Hematopoietic multipotent progenitor cell (in vitro differentiated cells): Measurements from ENCODE around the gene ITM2C. TPM values are rescaled to one million over a fixed set of nuclear protein-coding genes. Genes with fewer than 3 reads are reported as not detected.

Experiments
- DNase-seq, 3 donors: peaks; one replicate each; pipeline ENCODE4 v3.0.0-alpha.2; 2011 to 2015; ENCODE audit warnings: low read depth in 2 of 3, low spot score in 2 of 3
- total RNA-seq: library from RNA; depleted of rRNA; stranded (reverse); fragments of >200 nt; gene quantifications from one replicate; pipeline ENCODE4 v1.2.3, GENCODE V29; 2012

Gene ITM2C, protein sequence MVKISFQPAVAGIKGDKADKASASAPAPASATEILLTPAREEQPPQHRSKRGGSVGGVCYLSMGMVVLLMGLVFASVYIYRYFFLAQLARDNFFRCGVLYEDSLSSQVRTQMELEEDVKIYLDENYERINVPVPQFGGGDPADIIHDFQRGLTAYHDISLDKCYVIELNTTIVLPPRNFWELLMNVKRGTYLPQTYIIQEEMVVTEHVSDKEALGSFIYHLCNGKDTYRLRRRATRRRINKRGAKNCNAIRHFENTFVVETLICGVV
- 318 TPM for total RNA-seq

DNA sequence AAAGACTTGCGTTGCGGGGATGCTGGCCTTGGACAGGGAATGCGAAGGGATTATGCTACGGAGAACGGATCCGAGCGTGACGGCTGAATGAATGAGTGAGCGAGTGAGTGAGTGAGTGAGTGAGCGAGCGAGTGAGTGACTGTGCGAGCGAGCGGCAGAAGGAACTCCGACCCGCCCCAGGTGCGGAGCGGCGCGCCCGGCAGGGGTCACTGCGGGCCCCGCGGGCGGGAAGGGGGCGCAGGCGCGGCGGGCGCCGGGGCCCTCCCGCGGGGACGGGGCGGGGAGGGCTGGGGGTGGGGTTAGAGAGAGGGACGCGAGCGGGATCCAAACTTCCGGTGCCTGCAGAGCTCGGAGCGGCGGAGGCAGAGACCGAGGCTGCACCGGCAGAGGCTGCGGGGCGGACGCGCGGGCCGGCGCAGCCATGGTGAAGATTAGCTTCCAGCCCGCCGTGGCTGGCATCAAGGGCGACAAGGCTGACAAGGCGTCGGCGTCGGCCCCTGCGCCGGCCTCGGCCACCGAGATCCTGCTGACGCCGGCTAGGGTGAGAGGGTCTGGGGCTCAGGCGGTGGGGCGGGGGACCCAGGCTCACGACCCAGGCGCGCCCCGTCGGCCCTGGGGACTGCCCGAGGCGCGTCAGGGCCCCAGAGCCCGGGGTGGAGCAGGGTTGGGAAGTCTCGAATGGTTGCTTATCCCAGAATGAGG, at the start of gene ITM2C:
ITM2C (plus strand) TSS at position 338 of the 702 bp plus-strand sequence; CDS start at position 422, 84 bp downstream.
- DNase-seq = peak; percentile 60 to 77 (median 77)

DNA sequence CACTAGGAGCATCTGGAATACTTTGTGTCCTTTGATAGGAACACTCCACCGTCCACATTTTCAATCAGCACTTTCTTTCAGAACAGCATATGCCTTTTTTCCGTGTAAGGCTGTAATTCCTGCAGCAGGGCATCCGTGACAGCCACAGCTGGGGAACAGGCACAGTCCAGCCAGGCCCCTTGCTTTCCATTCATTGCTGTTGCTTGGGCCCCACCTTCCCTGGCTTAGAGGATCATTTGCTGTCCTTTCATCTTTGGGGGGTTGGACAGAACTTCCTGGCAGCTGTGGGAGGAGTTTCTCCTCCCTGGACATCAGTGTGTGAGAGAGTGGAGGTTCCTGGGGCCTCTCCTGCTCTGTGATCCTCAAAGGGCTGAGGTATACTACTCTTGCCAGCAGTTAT, 49.7 kb upstream of the ITM2C start:
- no peak for DNase-seq

DNA sequence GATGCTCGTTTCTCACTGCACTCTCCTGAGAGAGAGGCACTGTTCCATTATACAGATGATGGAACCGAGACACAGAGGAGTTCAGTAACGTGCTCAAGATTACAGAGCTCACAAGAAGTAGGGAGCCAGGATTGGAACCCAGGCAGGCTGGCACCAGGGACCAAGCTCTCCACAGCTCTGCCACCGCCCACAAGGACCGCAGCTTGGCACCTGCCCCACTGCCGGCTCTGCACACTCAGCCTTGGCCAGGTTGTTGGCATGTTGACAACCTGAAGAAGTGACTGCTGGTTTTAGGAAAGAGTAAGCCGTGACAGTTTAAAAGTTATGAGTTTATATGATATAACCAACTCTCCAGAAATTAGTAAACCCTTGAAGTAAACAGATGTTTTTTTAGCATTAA, 48.0 kb upstream of the ITM2C start:
- DNase-seq = no peak

DNA sequence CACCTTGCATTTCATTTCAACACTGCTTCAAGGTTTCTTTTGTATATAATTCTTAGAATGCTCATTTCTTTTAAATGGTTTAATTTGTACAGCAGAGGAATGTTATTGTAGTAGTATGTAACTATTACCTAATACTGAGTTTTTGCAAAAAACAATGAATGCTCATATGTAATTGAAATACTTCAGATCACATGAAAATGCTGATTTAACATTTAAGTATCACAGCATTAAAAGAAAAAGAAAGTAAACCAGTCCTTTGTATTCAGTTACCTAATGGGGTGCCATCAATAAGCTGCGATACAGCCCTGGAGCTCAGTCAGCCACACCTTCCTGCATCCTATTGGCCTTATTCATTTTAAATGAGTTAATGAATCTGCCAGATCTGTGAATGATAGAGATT, 45.3 kb upstream of the ITM2C start:
- DNase-seq = no peak

DNA sequence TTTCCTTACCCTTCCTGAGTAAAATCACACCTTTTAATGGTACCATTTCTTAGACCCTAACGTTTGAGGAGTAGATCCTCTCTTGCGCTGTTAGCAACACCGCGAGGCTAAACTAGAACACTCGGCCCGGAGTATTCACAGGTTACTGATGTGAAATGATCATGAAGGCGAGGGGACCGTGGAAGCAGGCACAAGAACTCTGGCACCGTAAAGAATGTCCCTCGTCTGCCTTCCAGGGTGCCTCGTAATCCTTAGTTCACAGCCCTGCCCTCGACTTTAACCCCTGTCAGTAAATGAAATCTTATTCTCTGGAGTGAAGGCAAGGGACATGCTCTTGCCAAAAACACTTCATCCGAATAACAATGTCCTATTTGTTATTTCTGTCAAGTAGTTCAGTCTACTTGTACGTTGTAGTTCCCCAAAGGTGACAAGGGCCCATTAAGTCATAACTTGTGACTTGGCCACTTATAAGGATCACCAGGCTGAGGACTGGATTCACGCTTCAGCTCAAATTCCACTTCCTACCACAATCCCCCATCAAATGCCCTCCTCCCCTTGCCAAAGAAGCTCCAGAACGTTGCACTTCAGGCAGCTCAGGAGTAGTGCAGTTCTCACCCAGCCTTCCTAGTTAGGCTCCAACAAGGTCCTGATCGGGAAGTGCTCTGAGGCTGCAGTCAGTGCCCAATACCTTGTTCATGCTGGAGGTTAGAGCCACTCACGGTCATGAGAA, 43.3 kb upstream of the ITM2C start:
- no peak for DNase-seq

DNA sequence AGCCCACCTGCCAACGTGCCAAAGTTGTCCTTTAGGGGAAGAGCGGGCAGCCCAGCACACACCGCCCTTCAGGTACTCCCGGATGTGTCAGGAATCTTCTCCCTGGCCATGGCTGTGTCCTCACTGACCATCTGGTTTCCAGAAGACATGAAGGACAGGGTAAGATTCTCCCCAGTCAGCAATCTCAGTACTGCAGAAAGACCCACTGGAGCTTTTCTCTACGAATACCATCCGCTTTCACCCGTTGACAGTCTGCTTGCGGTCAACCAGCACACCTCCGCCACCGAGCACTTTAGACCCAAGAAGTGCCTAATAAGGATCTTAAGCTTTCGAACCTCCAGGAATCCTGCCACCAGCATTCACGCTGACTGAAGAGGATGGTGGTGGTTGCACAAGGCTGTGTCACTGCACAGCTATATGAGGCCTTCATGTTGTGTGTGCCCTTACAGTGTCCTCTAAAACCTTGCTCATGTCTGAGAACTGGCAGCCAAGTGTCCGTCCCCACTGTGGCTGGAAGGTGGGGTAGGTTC, 42.7 kb upstream of the ITM2C start:
- DNase-seq = no peak

DNA sequence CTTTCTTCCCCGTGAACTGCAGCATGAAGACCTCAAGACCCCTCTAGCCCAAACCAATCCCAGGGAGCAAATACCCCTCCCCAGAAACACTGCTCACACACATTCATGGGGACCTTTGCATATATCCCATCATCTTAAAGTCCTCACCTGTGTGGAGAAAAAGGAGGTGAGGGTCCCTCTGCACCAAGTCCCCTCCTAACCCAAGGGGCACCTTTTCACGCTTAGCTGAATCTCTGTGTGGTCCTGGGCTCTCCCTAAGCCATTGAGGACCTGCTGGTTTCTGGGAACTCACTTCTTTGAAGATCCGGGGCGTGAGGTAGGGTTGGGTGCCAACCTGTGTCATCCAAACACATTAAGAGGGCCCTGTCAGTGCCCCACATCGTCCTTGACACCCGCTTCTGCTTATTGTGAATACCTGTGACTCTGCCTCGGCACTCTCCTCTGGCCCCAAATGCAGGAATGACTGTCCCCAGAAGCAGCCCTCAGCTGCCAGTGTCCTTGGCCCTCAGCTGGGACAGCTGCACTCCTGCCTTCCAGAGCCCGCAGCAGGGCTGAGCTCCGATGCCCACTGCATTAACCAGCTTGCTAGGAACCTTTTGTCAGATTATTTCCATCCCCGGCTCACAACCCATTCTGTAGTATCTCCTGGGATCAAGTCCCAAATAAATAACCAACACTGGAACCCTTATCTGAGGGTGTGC, 41.3 kb upstream of the ITM2C start:
- no peak for DNase-seq

DNA sequence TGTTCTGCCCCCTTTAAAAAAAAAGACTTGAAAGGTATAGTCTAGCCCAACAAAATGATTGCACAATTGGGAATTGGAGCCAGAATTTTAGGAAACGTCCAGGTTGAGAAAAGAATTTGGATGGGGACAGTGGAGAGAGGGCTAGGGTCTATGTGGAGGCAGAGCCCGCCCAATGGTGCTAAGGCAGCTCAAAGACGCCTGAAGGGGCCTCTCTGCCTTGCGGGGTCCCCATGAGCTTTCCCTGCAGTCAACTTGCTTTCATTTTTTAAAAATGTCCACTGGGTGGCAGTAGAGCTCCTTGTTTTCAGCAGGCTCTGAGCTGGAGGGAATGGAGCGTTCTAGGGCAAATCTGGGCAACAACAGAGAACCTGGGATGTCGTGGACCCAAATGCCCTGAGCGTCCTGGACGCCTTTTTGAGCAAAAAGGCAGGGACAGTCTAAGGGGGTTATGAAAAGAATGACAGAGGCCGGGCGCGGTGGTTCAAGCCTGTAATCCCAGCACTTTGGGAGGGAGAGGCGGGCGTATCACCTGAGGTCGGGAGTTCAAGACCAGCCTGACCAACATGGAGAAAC, 40.2 kb upstream of the ITM2C start:
- peak; percentile 53 to 94 (median 86) for DNase-seq

DNA sequence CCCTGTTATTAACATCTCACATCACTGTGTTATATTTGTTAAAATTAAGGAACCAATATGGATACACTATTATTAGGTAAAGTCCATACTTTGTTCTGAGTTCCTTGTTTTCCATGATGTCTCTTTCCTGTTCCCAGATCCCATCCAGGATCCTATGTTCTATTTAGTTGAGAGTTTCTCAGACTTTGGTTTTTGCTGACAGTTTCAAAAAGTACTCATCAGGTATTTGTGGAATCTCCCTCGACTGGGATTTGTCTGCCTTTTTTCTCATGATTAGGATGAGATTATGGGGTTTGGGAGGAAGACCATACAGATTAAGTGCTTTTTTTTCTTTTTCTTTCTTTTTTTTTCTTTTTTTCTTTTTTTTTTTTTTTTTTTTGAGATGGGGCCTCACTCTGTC, 39.4 kb upstream of the ITM2C start:
- DNase-seq = no peak

DNA sequence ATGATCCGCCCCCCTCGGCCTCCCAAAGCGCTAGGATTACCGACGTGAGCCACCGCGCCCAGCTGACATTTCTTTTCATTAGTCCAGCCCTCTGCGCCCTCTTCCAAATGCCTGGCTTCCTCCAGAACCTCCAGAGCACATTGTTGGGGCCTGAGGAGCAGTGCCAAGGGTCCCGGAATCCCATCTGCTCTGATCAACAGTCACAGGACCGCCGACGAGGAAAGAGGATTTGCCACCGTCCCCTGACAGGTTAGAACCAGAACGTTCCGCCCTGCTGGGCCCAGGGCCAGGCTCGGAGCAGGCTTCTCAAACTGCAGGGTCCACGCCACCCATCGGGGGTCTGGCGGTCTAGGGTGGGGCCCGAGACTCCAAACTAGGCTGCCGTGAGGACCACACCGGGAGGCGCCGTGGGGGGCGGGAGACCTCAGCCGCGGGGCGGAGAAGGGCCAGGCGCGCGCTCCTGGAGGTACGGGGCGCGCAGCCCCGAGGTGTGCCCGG, 36.9 kb upstream of the ITM2C start:
- DNase-seq = peak in 1 of 3 donors; percentile 9

DNA sequence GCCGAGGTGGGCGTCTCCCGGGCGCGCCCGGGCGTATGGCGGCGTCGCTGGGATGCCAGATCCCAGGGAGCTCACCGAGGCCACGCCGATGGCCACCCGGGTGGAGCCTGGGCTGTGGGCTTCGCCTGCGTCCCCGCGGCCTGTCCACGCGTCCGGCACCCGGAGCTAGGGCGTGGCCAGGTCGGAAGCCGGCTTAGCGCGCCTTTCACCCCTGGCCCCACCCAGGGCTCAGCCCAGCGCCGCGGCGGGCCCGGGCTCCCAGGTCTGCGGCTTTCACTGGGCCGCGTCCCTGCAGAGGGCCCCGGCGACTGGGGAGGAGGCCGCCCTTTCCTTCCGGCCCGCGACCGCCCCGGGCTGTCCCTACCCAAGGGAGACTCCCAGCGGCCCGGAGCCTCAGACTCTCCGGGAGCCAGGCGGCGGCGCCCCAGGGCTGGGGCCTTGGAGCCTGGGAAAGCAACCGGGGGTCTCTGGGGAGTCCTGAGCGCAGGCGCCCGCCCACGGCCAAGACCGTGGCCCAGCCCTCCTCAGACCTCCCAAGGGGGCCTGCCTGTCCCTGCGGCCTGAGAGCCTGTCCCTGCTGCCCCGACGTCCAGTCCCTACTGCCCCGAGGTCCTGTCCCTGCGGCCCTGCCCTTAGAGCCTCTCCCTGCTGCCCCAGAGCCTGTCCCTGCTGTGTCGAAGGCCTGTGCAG, 36.3 kb upstream of the ITM2C start:
- DNase-seq = peak in 2 of 3 donors; percentile 22 to 29

DNA sequence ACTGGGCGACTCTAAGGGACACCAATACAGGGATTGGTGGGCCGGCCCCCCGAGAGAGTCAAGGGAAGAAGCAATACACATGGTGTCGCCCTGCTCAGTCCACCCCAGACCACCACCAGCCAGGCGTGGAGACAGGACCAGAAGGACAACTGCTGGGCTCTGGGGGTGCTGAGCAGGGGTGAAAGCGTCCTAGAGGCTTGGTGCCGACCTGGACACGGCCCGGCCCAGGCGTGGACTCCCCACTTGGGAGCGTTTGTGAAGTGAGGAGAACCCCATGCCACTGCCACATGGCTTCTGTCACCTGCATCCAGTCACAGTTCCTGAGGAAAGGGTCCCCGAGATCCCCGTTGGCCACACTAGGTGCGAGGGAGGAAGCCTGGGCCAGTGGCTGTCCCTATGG, 35.4 kb upstream of the ITM2C start:
- DNase-seq = no peak

DNA sequence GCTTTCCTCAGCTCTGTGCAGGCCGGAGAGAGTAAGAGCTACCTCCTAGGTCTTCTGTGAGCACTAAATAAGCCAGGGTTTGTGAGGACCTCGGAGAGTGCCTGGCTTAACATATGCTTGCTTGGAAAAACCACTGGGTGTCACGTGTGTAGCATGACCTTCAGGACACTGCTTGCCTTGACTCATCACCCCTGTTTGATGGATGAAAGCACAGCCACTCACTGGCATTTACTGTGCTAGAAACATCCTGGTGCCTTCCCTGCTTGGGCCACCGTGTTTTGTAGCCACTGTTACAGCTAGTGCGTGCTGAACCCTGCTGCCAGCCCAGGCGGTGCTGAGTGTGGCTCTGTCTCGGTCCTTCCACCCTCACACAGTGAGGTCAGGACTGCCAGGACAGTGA, 34.8 kb upstream of the ITM2C start:
- no peak for DNase-seq

DNA sequence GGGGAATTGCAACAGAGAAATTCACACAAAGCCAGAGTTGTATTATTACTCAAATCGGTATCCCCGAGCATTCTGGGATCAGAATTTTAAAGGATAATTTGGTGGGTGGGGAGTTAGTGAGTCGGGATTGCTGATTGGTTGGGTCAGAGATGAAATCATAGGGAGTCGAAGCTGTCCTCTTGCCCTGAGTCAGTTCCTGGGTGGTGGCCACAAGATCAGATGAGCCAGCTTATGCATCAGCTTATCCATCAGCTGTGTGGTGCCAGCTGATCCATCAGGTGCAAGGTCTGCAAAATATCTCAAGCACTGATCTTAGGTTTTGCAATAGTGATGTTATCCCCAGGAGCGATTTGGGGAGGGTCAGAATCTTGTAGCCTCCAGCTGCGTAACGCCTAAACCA, 34.3 kb upstream of the ITM2C start:
- DNase-seq = no peak

DNA sequence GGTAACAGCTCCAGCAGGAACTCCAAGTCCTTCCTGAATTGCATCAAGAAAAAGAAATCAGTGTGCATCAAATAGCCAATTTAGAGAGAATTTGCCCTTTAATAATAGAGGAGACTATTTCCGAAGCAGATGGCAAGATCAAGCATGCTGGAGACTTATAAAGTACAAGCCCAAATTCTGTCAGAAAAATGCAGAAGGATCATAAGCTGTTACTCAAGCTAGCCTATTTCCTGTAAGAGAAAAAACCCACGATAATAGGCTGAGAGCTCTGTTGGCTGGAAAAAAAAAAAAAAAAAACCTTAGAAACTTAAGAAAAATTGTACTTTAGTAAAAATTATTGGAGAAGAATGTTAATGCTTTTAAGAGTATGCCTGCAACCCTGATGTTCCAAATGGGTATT, 24.4 kb upstream of the ITM2C start:
- DNase-seq = peak in 1 of 3 donors; percentile 46

DNA sequence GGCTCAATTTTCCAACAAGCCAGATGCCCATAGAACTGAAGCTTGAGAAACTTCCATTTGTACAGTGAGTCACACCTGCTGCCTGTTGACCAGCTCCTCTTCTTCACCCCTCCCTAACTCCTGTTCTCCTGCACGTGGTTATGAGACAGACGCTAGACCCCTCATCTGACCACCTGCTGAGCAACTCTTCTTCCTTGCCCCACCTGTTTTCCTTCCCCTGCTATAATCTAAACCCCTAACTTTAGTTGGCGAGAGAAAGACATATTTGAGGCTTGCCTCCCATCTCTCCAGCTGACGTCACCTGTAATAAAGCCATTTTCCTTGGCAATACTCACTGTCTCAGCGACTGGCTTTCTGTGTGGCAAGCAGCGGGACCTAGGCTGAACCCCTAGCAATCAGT, 22.3 kb upstream of the ITM2C start:
- no peak for DNase-seq

DNA sequence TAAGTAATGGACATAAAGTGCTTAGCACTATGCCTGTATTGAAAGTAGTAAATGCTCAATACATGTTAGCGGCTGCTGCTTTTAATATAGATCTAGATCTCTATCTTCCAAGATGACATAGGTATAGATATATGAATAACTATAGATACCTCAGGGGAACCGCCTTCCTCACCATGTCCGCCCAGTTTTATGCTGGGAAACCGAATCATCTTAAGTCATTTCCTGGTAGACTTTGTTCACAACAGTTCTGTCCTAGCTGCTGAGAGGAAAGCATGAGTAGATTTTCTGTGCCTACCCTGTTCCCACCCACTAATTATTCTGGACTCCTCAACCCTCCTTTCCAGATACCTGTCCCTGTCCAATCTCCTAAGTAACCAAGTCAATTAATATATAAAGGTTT, 21.6 kb upstream of the ITM2C start:
- DNase-seq = no peak

DNA sequence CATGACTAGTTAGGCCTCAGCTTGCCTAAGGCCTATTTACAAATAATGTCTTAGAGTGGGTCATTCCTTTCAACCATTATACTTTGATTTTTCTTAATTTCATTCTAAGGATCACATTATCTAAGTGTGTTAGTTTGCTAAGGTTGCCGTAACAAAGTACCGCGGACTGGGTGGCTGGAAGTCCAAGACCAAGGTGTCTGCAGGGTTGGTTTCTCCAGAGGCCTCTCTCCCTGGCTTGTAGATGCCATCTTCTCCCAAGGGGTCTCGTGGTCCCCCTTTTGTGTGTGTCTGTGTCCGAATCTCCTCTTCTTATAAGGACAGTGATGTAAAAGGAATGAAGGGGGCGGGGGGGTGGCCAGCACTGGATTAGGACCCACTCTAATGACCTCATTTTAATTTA, 18.4 kb upstream of the ITM2C start:
- DNase-seq = no peak

DNA sequence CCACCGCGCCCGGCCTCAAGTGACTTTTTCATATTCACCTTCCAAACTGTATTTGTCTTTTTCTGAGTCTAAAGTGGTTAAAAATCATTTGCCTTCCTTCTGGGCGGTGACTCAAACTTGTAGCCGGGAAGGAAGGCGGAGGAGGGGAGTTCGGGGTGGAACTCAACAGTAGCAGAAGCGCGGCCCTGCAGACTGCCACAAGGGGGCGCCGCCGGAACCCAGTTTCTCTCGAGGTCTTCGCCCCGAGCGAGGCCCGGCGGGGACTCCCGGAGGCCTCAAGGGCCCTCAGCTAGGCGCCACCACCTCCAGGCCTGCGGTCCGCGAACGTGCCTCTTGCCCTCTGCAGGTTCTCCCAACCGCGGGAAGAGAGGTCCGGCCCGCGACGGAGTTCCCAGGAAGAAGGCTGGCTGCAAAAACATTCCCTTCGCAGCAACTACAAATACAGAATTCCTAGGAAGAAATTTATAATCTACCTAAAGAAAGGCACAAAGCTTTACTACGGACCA, 16.8 kb upstream of the ITM2C start:
- peak; percentile 60 to 91 (median 89) for DNase-seq
